ENCODE results near the gene APOE.

The APOE gene

GRCh38 chr19:44955505-44956439 lies 50.2 kb downstream of the APOE start:
- peak overlapping the region; percentile 90 for H3K27ac ChIP-seq (ENCODE audit: low read length)
- peak overlapping the region; percentile 82 to 100 for H3K4me3 ChIP-seq (ENCODE audit: low read length in 2 of 2)
- H3K9ac ChIP-seq (ENCODE audit: low read length in 2 of 2), result peak overlapping the region; percentile 98 to 99
- H3K4me1 ChIP-seq (ENCODE audit: control insufficient read depth, insufficient read depth, low read length), result peaks cover 50% of the 10 kb centered on the region
- no peaks in the 10 kb centered on the region for H3K9me3 ChIP-seq (ENCODE audit: control insufficient read depth in 2 of 2, low read length in 2 of 2)
- H3K36me3 ChIP-seq (ENCODE audit: control insufficient read depth in 2 of 2, insufficient read depth in 2 of 2, low read length in 2 of 2), result peaks cover 0 to 12% of the 10 kb centered on the region in 2 donors
- H3K27me3 ChIP-seq (ENCODE audit: control insufficient read depth in 1 of 2, insufficient read depth in 2 of 2, low read length in 2 of 2), result no peaks in the 10 kb centered on the region

- H3K27ac ChIP-seq (ENCODE audit: low read length), result no peak overlapping the region
- H3K27me3 ChIP-seq (ENCODE audit: control insufficient read depth in 1 of 2, insufficient read depth in 2 of 2, low read length in 2 of 2), result no peaks in the 10 kb centered on the region
- peaks cover 46% of the 10 kb centered on the region for H3K4me1 ChIP-seq (ENCODE audit: control insufficient read depth, insufficient read depth, low read length)
- H3K4me3 ChIP-seq (ENCODE audit: low read length in 2 of 2), result no peak overlapping the region
- H3K9me3 ChIP-seq (ENCODE audit: control insufficient read depth in 2 of 2, low read length in 2 of 2), result no peaks in the 10 kb centered on the region
- peak overlapping the region; percentile 13 to 40 for H3K9ac ChIP-seq (ENCODE audit: low read length in 2 of 2)
- peaks cover 4 to 19% of the 10 kb centered on the region in 2 donors for H3K36me3 ChIP-seq (ENCODE audit: control insufficient read depth in 2 of 2, insufficient read depth in 2 of 2, low read length in 2 of 2)
Measured at GRCh38 chr19:44957526-44957925, 51.9 kb downstream of the APOE start.

GRCh38 chr19:44958090-44958489 lies 52.5 kb downstream of the APOE start:
- Histone ChIP-seq H3K4me3 (ENCODE audit: low read length in 2 of 2) (no peak overlapping the region), H3K27ac (ENCODE audit: low read length) (no peak overlapping the region), H3K36me3 (ENCODE audit: control insufficient read depth in 2 of 2, insufficient read depth in 2 of 2, low read length in 2 of 2) (peaks cover 4 to 19% of the 10 kb centered on the region in 2 donors), H3K27me3 (ENCODE audit: control insufficient read depth in 1 of 2, insufficient read depth in 2 of 2, low read length in 2 of 2) (no peaks in the 10 kb centered on the region), H3K9me3 (ENCODE audit: control insufficient read depth in 2 of 2, low read length in 2 of 2) (no peaks in the 10 kb centered on the region), H3K9ac (ENCODE audit: low read length in 2 of 2) (no peak overlapping the region), H3K4me1 (ENCODE audit: control insufficient read depth, insufficient read depth, low read length) (peaks cover 46% of the 10 kb centered on the region)
